ENCODE results near the gene MFSD8.
"Not testable (repeated sequence)": the region's sequence is repeated elsewhere in the genome, so short reads cannot be mapped to it uniquely, and the experiment has no call there.

The MFSD8 gene

DNA sequence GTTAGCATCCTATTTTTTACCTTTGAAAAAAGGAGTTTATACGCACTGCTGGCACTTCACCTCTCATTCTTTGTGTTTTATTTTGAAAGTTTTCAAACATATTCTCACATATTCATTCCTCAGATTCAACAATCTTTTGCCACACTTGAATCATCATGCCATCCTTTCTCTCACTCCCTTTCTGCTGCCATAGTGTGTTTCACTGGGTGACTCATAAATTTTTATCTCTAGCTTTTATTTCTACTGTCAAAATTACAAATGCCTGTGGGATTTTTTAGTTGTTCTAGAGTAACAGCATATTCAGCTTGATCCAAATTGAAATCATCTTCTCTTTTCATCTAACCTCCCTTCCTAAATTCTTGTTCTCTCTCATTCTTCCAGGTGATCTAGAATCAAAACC lies 28.0 kb downstream of the MFSD8 start:
- no peak for DNase-seq (ENCODE audit: low read depth)

- not testable (repeated sequence) for DNase-seq (ENCODE audit: low read depth)
These were observed 33.1 kb downstream of the MFSD8 start for GRCh38 chr4:127931836-127932235.

GRCh38 chr4:127930175-127930574 lies 34.8 kb downstream of the MFSD8 start:
- DNase-seq (ENCODE audit: low read depth), result no peak

- not testable (repeated sequence) for DNase-seq (ENCODE audit: low read depth)
These were observed 39.3 kb downstream of the MFSD8 start for GRCh38 chr4:127925720-127926119.

DNA sequence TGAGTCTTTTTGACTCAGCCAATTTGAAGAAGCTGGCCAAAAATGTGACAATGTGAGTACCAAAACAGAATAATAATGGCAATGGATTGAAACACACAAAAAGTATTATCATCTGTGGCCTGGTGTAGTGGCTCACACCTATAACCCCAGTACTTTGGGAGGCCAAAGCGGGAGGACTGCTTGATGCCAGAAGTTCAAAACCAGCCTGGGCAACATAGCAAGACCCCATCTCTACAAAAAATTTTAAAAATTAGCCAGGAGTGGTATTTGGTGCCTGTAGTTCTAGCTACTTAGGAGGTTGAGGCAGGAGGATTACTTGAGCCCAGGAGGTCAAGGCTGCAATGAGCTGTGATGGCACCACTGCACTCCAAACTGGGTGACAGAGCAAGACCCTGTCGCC lies 42.7 kb downstream of the MFSD8 start:
- DNase-seq (ENCODE audit: low read depth), result no peak

GRCh38 chr4:127920521-127920920 lies 44.5 kb downstream of the MFSD8 start:
- DNase-seq (ENCODE audit: low read depth), result no peak

- DNase-seq (ENCODE audit: low read depth), result no peak
These were observed 47.8 kb downstream of the MFSD8 start for GRCh38 chr4:127917151-127917550.

GRCh38 chr4:127916512-127916911 lies 48.5 kb downstream of the MFSD8 start:
- no peak for DNase-seq (ENCODE audit: low read depth)

DNA sequence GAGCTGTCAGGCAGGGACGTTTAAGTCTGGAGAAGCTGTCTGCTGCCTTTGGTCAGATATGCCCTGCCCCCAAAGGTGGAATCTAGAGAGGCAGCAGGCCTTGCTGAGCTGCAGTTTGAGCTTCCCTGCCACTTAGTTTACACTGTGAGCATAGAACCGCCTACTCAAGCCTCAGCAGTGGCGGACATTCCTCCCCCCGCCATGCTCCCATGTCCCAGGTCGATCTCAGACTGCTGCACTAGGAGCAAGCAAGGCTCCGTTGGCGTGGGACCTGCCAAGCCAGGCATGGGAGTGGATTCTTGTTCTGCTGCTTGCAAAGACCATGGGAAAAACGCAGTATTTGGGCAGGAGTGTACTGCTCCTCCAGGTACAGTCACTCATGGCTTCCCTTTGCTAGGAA lies 59.9 kb downstream of the MFSD8 start:
- DNase-seq (ENCODE audit: low read depth), result no peak

DNA sequence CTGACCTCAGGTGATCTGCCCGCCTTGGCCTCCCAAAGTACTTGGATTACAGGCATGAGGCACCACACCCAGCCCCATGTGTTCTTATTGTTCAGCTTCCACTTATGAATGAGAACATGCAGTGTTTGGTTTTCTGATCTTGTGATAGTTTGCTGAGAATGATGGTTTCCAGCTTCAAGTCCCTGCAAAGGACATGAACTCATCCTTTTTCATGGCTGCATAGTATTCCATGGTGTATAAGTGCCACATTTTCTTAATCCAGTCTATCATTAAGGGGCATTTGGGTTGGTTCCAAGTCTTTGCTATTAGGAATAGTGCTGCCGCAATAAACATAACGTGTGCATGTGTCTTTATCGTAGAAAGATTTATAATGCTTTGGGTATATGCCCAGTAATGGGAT lies 65.3 kb downstream of the MFSD8 start:
- not testable (repeated sequence) for DNase-seq (ENCODE audit: low read depth)

DNA sequence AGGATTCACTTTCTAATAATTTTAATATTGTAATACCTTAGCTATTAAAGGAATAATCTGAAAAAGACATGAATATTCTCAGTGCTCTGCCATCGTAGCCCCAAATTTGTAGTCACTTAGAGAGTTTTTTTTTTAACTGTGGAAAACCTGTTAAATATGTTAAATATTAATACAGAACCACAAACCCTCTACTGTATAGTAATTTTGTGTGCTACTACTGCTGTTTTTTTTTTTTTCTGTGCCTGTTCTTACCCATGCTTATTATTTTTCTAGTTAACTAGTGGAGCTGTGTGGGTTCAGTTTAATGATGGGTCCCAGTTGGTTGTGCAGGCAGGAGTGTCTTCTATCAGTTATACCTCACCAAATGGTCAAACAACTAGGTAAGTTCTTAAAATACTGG lies 68.4 kb downstream of the MFSD8 start:
- no peak for DNase-seq (ENCODE audit: low read depth)

DNA sequence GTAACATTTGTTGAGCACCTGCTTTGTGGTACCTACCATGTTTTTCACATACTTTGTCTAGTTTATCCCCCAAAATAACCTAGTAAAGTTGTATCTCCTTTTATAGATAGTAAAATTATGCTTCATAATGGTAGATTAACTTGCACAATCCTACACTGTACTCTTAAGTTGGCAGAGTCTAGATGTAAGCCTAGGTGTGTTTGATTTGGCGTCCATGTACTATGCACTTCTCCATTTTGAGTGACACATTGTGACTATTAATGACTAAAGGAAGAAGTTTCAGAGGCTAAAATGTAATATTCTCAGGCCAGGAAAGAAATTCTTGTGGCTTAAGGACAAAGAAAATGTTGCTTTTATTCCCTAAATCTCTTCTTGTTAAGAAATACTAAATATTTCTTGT lies 68.9 kb downstream of the MFSD8 start:
- DNase-seq (ENCODE audit: low read depth), result no peak

- no peak for DNase-seq (ENCODE audit: low read depth)
These were observed 75.1 kb downstream of the MFSD8 start for GRCh38 chr4:127889903-127890302.

GRCh38 chr4:127888559-127888958 lies 76.4 kb downstream of the MFSD8 start:
- DNase-seq (ENCODE audit: low read depth), result no peak

DNA sequence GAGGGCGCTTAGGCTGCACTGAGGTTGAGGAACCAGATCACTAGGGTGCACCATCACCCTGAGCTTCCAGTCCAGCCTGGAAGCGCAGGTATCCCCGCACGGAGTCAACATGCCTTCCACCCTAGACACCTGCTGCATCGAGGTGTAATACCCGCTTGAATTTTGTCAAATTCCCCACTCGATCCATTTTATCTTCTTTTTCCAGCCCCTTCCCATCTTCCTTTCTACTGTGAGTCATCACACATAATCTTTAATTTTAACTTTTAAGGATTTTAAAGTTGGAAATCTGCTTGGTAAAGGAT lies 83.5 kb downstream of the MFSD8 start:
- no peak for DNase-seq (ENCODE audit: low read depth)

- peak; percentile 89 for DNase-seq (ENCODE audit: low read depth)
These were observed 84.0 kb downstream of the MFSD8 start, which contains the start of gene PLK4 for GRCh38 chr4:127880763-127881562. Gene PLK4 (plus strand): TSS chr4:127880893. CDS start chr4:127881135, 242 bp downstream.

- DNase-seq (ENCODE audit: low read depth), result no peak
These were observed 89.2 kb downstream of the MFSD8 start for GRCh38 chr4:127875791-127876190.

GRCh38 chr4:127870688-127871087 lies 94.3 kb downstream of the MFSD8 start:
- no peak for DNase-seq (ENCODE audit: low read depth)

DNA sequence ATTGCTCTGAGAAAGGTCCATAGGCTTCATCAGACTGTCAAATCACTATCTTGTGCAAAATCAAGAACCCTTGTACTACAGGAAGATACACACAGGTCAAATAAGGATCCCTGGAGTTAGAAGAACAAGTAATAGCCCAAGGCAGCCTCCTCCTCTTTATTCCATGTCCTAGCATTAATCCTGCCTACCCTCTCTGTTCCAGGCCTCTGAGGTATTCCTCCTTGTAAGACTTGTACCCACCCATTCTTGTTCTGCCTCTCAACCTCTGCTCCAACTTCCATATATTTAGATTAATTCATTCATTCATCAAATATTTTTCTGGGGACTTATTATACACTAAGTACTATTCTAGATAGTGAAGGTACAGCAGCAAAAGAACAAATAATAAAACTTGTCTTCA lies 94.7 kb downstream of the MFSD8 start:
- no peak for DNase-seq (ENCODE audit: low read depth)

- no peak for DNase-seq (ENCODE audit: low read depth)
These were observed 96.8 kb downstream of the MFSD8 start for GRCh38 chr4:127868196-127868595.
